ENCODE data around the gene IGSF22.

Gene IGSF22

GRCh38 chr11:18713646-18714442, 12.1 kb downstream of the IGSF22 start:
- no peak for DNase-seq (ENCODE audit: low read depth in 3 of 3)

GRCh38 chr11:18710545-18710944, 15.4 kb downstream of the IGSF22 start:
- DNase-seq (ENCODE audit: low read depth in 3 of 3): no peak

- DNase-seq (ENCODE audit: low read depth in 3 of 3): no peak
These were observed 16.6 kb downstream of the IGSF22 start for GRCh38 chr11:18709414-18709813.

DNA sequence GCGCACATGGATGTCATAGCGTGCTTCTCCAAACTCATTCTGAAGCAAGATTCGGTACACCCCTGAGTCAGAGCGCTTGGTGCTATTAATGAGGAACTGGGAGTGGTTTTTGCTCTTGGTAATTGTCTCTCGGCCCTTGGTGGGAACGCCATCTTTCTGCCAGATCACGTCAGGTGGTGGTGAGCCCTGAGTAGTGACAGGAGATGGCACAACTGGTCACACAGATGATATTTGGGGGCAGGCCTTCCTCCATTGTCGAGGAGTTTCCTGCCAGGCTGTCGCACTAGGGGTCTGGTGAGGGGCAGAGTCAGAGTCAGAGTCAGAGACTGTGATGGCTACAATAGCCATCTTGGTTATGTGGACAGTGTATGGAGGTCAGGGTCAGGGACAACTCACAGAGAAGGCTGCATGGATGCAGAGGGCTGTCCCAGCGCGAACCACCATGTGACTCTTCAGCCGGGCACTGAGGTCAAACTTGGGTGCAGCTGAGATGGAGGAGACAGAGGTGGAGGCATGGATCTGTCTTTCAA, 18.1 kb downstream of the IGSF22 start:
- no peak for DNase-seq (ENCODE audit: low read depth in 3 of 3)

DNA sequence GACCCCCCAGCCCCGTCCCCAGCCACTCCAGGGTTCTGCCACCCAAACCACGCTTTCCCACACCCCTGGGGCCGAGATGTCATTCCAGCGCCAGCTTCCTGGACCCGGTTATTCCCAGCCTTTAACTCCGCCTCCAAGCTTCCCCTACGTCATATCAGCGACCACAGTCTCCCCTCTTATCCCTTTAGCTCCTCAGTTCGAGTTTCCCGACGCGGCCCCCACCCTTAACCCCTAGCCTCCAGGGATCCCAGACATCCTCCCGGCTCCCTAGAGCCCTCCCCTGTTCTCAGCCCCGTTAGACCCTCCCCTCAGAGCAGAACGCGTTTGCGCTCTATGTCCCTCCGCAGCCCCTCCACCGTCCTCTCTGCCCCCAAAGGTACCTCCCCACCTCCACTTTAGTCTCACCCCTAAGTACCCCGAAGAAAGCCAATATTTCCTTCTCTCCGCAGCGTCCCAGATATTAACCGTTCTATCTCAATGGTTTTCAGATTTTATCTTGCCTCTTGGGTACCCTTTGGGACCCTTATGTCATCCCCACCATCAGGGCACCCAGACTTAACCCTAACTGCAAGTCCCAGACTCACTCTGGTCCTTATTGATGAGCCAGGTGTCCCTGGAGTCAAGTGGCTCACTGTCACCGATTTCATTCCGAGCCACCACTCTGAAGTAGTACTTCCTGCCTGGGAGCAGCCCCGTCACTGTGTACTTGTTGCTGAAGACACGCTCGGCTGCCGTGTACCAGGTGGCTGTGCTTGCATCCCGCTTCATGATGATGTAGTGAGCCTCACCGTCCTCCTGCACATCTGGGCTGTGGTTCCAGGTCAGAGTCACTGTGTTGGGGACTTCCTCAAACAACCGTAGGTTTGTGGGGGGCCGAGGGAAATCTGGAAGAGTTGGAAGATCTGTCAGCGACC, 19.4 kb downstream of the IGSF22 start:
- peak in 1 of 3 experiments; percentile 19 for DNase-seq (ENCODE audit: low read depth in 3 of 3)

DNA sequence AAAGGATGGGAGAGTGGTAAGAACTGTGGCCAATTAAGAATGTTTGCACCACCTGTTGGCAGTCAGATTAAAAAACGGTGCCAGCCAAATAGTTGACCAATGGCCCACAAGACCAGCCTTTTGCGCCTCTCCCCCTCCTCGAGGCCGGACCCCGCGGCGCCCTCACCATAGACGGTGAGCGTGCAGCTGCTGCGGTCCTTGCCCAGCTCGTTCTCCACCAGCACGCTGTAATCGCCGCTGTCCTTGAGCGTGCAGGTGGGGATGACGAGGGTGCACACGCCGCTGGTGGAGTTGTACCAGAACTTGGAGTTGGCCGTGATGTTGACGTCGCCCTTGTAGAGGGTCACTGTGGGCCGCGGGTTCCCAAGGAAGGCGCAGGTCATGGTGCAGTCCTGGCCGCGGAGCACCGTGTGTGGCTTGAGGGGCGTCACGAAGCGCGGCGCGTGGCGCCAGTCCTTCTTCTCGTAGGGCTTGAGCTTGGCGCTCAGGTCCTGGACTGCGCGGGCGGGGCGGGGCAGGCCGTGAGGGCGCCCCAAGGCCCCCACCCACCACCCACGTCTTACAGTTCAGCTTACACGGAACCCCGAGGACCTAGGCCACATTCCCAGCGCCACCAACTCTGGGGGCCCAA, 20.2 kb downstream of the IGSF22 start:
- peak in 1 of 3 experiments; percentile 9 for DNase-seq (ENCODE audit: low read depth in 3 of 3)

DNA sequence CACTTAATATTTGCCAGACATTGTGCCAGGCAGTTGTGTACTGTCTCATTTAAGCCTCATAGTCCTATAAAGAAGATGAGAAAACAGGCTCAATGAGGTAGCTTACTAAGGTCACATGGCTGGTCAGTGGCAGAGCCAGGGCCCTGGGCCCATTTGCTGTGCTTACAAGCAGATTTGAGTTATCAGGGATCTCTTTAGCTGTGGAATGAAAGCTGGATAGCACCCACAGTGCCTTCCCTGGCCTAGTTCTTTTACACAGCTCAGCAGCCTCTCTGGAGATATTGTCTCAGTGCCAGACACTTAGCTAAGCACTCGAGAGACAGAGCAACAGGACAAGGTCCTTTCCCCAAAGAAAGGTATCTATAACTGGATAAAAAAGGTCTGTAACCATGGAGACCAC, 21.3 kb downstream of the IGSF22 start:
- DNase-seq (ENCODE audit: low read depth in 3 of 3): no peak

GRCh38 chr11:18704045-18704645, 21.8 kb downstream of the IGSF22 start:
- DNase-seq (ENCODE audit: low read depth in 3 of 3): no peak

DNA sequence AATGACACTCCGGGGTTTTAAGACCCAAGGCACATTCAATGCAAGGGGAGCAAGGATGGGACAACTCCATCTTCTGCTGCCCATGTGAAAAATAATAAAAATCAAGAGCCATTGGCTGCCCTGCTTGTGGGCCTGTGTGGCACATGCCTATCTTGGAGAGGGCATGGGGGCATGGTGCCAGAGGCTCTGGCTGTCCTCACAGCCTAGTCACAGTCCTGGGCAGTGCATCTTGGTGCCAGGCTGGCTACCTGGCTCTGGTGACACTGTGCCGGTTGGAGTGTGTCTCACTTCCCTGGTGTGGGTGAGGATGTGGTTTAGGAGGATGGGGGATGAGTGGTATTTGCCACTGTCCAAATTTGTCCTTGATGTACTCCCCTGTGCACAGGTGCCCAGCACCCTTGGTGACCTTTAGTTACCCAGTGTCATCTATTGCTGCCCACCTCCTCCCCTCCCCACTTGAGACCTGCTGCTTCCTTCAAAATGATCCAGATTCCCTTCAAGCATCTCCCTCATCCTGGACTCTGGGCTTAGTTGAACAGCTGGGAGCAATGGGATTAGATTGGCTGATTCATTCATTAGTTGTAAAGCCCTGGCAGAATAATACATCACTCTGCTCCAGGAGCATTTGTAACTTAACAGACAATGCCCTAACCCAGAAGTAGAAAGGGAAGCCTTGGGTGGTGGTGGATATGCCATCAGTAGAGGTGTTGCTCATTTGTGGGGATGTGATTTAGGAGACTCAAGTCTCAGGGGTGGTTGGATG, 22.8 kb downstream of the IGSF22 start:
- DNase-seq (ENCODE audit: low read depth in 3 of 3): no peak

- DNase-seq (ENCODE audit: low read depth in 3 of 3): no peak
These were observed 24.3 kb downstream of the IGSF22 start for GRCh38 chr11:18701614-18702216.

GRCh38 chr11:18700872-18701271, 25.1 kb downstream of the IGSF22 start:
- no peak for DNase-seq (ENCODE audit: low read depth in 3 of 3)

DNA sequence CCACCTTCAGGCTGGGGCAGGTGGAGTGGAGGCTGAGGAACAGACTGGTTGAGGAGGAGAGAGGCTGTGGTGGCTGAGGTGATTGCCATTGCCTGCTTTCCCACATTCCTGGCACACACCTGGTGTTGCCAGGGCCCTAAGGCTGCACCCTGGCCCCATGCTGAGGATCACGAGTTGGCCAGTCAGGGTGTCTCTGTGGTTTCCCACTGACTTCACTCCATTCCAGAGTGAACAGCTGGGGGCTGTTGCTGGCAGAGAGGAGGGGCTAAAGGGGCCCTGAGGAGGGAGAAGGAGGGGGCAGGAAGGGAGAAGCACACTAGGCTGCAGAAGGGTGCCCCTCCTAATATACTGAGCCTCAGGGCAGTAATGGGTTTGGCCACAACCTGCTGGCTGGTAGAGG, 25.6 kb downstream of the IGSF22 start:
- no peak for DNase-seq (ENCODE audit: low read depth in 3 of 3)

- no peak for DNase-seq (ENCODE audit: low read depth in 3 of 3)
These were observed 26.1 kb downstream of the IGSF22 start for GRCh38 chr11:18699848-18700261.

DNA sequence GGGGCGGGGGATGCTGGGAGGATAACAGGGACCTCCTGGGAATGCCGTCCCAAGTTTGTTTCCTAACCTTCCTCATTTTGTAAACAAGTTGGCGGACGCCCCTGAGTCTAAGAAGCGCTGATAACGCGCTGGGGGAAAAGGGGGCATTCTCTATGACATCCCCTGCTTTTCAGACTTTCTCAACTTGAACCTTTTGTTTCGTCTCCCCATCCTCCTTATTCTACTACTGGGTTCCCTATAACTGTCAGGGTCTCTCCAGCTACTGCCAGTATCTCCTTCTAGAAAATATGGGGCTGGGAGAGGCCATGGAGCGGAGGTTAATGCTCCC, 26.8 kb downstream of the IGSF22 start:
- DNase-seq (ENCODE audit: low read depth in 3 of 3): no peak

- peak; percentile 80 to 84 (median 82) for DNase-seq (ENCODE audit: low read depth in 3 of 3)
These were observed 27.4 kb downstream of the IGSF22 start, which contains the start of gene TMEM86A for GRCh38 chr11:18698341-18699268. Gene TMEM86A (plus strand): TSS chr11:18698779. CDS start chr11:18698887, 108 bp downstream.

- no peak for DNase-seq (ENCODE audit: low read depth in 3 of 3)
These were observed 28.4 kb downstream of the IGSF22 start for GRCh38 chr11:18697576-18697975.

DNA sequence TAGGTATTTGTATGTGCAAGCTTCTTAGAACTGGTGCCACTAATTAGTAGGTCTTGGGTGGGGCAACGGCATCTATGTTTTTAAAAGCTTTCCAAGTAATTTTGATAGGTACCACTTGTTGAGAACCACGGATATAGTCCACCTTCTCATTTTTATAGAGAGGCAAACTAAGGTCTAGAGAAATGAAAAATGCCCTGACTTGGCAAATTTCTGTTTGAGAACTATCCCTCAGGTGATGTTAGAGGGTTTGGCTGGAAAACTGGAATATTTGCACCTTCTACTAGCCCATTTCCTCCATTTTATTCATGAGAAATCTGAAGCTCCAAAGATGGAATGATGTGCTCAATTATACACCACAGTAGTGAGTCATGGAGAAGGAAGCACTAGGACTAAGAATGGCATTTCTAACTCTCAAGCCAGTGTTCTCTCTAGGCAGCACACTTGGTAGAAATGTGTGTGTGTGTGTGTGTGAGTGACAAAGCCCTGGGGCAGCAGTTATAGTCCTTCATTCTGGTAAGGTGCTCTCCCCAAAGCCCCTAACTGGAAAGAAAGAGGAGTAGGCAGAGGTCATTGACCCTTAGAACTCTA, 29.3 kb downstream of the IGSF22 start:
- no peak for DNase-seq (ENCODE audit: low read depth in 3 of 3)

DNA sequence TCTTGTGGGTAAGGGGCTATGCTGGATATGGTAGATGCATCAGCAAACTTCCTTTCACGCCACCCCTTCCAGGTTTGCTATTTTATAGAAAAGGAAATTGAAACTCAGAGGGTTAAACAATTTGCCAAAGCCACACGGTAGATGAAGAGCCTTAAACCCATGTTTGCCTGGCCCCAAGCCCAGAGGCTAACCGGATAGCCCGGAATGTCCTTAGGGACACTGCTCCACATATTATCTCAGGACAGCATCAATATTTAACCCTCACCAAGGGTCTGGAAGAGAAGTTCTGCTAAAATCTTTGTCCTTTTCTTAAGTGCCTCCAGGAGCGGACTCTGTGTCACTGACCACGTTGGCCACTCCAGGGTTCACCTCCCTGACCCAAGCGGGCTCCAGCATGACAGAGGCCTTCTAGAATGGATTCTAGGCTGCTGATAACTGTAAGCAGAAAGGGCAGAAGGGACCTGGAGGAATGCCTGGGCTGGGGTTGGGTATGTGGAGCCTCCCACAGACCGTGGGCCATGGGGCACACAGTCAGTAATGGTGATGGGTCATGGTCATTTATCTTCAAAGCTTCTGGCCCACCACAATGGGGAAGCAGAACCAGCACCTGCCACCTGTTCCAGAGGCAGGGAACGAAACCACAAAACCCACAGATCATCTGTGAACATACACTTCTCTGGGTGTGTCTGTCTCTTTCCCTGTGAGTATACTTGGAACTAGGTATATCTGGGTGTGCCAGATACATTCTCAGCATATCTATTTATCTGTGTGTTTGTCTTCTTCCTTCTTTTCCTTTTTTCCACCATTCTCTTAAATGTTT, 32.8 kb downstream of the IGSF22 start:
- DNase-seq (ENCODE audit: low read depth in 3 of 3): no peak
